ENCODE measurements around the gene ATP6V0B. TPM values are rescaled to one million over a fixed set of nuclear protein-coding genes. Genes with fewer than 3 reads are reported as not detected.
A peak's percentile ranks its signal among the peaks of the same experiment; 100 is the strongest.

ATP6V0B gene
- total RNA-seq, 1 donor from 2014 or later: 205 TPM

- H3K36me3 ChIP-seq: no peaks in the 10 kb centered on the region
- TF ChIP-seq CTCF (IDR thresholded peaks at IDR 0.05): no peak
- H3K27ac ChIP-seq: peak overlapping the region; percentile 73
- peak overlapping the region; percentile 81 for H3K4me3 ChIP-seq
- peak in 1 of 2 donors; percentile 49 for ATAC-seq
- peaks cover 16% of the 10 kb centered on the region for H3K4me1 ChIP-seq
- intact Hi-C loops (cut with DNase I): no loop called here
- H3K27me3 ChIP-seq (ENCODE audit: low read depth): no peaks in the 10 kb centered on the region
- H3K9me3 ChIP-seq: no peaks in the 10 kb centered on the region
- no peak for DNase-seq
These were observed 16.4 kb downstream of the ATP6V0B start for GRCh38 chr1:43991200-43991475.

GRCh38 chr1:43991476-43992231, 16.9 kb downstream of the ATP6V0B start, which contains the start of gene CCDC24:
Gene CCDC24, plus strand, starts transcription at chr1:43991599. Its CDS starts 280 bp downstream, at chr1:43991879.
- ATAC-seq: peak; percentile 91 to 94
- H3K9me3 ChIP-seq: no peaks in the 10 kb centered on the region
- intact Hi-C loops (cut with DNase I): no loop called here
- H3K4me1 ChIP-seq: peaks cover 16% of the 10 kb centered on the region
- no peaks in the 10 kb centered on the region for H3K27me3 ChIP-seq (ENCODE audit: low read depth)
- peak; percentile 92 for DNase-seq
- peak within 1 kb of the TSS; percentile 81 for H3K4me3 ChIP-seq
- TF ChIP-seq CTCF (IDR thresholded peaks at IDR 0.05): no peak
- peak within 1 kb of the TSS; percentile 73 for H3K27ac ChIP-seq
- H3K36me3 ChIP-seq: no peaks in the 10 kb centered on the region

GRCh38 chr1:43992232-43992995, 17.7 kb downstream of the ATP6V0B start:
- no peak for TF ChIP-seq CTCF (IDR thresholded peaks at IDR 0.05)
- peak overlapping the region; percentile 73 for H3K27ac ChIP-seq
- H3K27me3 ChIP-seq (ENCODE audit: low read depth): no peaks in the 10 kb centered on the region
- no peaks in the 10 kb centered on the region for H3K36me3 ChIP-seq
- DNase-seq (no peak), ATAC-seq (no peak)
- intact Hi-C loops (cut with DNase I): no loop called here
- peaks cover 16% of the 10 kb centered on the region for H3K4me1 ChIP-seq
- peak overlapping the region; percentile 81 for H3K4me3 ChIP-seq
- no peaks in the 10 kb centered on the region for H3K9me3 ChIP-seq

- Histone ChIP-seq H3K27me3 (ENCODE audit: low read depth) (no peaks in the 10 kb centered on the region), H3K4me1 (peaks cover 16% of the 10 kb centered on the region), H3K27ac (no peak overlapping the region), H3K4me3 (no peak overlapping the region), H3K36me3 (no peaks in the 10 kb centered on the region), H3K9me3 (no peaks in the 10 kb centered on the region)
- intact Hi-C loops (cut with DNase I): no loop called here
- DNase-seq (no peak), ATAC-seq (no peak)
- no peak for TF ChIP-seq CTCF (IDR thresholded peaks at IDR 0.05)
These were observed 18.6 kb downstream of the ATP6V0B start for GRCh38 chr1:43993206-43993914.

- intact Hi-C loops (cut with DNase I): no loop called here
- TF ChIP-seq CTCF (IDR thresholded peaks at IDR 0.05): no peak
- DNase-seq (no peak), ATAC-seq (no peak)
- Histone ChIP-seq H3K4me3 (no peak overlapping the region), H3K27me3 (ENCODE audit: low read depth) (no peaks in the 10 kb centered on the region), H3K27ac (no peak overlapping the region), H3K36me3 (no peaks in the 10 kb centered on the region), H3K4me1 (peaks cover 16% of the 10 kb centered on the region), H3K9me3 (no peaks in the 10 kb centered on the region)
These were observed 19.3 kb downstream of the ATP6V0B start for GRCh38 chr1:43994071-43994470.

All from lower lobe of right lung (tissue), 2 donors.